Liver (tissue), 9 donors: ENCODE results near the gene RXRB. TPM values are rescaled to one million over a fixed set of nuclear protein-coding genes. Genes with fewer than 3 reads are reported as not detected.
A peak's percentile ranks its signal among the peaks of the same experiment; 100 is the strongest.

ENCODE experiments used
- DNase-seq: peaks from one replicate; pipeline ENCODE4 v3.0.0-alpha.2; 2017; ENCODE audit warnings: low spot score
- H3K27ac ChIP-seq, 2 donors: one replicate each; pipeline ENCODE4 v1.7.0; 2013; ENCODE audit warnings: inconsistent platforms in 2 of 2, low read length in 2 of 2, control low read depth in 1 of 2, low read depth in 1 of 2, mild to moderate bottlenecking in 1 of 2
- H3K27me3 ChIP-seq, 4 donors: one replicate each; pipeline versions ENCODE4 v1.6.1 to v1.7.0; 2013; ENCODE audit warnings: low read length in 3 of 4, inconsistent platforms in 1 of 4, mild to moderate bottlenecking in 1 of 4, moderate library complexity in 1 of 4; ENCODE audit not compliant: control insufficient read depth in 4 of 4, insufficient read depth in 4 of 4
- H3K36me3 ChIP-seq, 4 donors: one replicate each; pipeline versions ENCODE4 v1.6.1 to v1.7.0; 2013; ENCODE audit warnings: low read length in 3 of 4, mild to moderate bottlenecking in 3 of 4, low read depth in 1 of 4, moderate library complexity in 1 of 4; ENCODE audit not compliant: control insufficient read depth in 4 of 4, insufficient read depth in 3 of 4
- H3K4me1 ChIP-seq, 4 donors: one replicate each; pipeline versions ENCODE4 v1.6.1 to v1.7.0; 2013; ENCODE audit warnings: low read length in 3 of 4, mild to moderate bottlenecking in 3 of 4, moderate library complexity in 1 of 4; ENCODE audit not compliant: control insufficient read depth in 4 of 4, insufficient read depth in 4 of 4
- H3K4me3 ChIP-seq, 3 donors: one replicate each; pipeline versions ENCODE4 v1.6.1 to v1.7.0; 2013; ENCODE audit warnings: low read length in 3 of 3, control low read depth in 1 of 3, low read depth in 1 of 3, mild to moderate bottlenecking in 1 of 3
- H3K9ac ChIP-seq, 2 donors: one replicate each; pipeline ENCODE4 v1.7.0; 2013; ENCODE audit warnings: low read length in 2 of 2, mild to moderate bottlenecking in 2 of 2, moderate library complexity in 2 of 2, control low read depth in 1 of 2, low read depth in 1 of 2
- H3K9me3 ChIP-seq, 4 donors: one replicate each; pipeline versions ENCODE4 v1.6.1 to v1.7.0; 2013; ENCODE audit warnings: low read length in 3 of 4; ENCODE audit not compliant: control insufficient read depth in 4 of 4
- ATF3 ChIP-seq: IDR thresholded peaks from 2 replicates; pipeline ENCODE4 v1.6.1; 2016; ENCODE audit warnings: antibody characterized with exemption
- CTCF ChIP-seq: fragments of 150-350 bp; IDR thresholded peaks from 2 replicates; pipeline ENCODE4 v1.5.1; 2017; ENCODE audit warnings: improper control_type of control experiment, low read depth, low read length; ENCODE audit not compliant: missing input control
- FOXA1 ChIP-seq: IDR thresholded peaks from 2 replicates; pipeline ENCODE4 v1.6.1; 2016; ENCODE audit warnings: antibody characterized with exemption
- FOXA2 ChIP-seq: IDR thresholded peaks from 2 replicates; pipeline ENCODE4 v1.6.1; 2016; ENCODE audit warnings: antibody characterized with exemption
- GABPA ChIP-seq, 2 donors: IDR thresholded peaks in 1 of 2; conservative IDR thresholded peaks in 1 of 2; 2 replicates each; pipeline ENCODE4 v1.6.1; 2016; ENCODE audit warnings: antibody characterized with exemption in 2 of 2, mild to moderate bottlenecking in 1 of 2, moderate library complexity in 1 of 2
- HNF4A ChIP-seq, 2 donors: conservative IDR thresholded peaks; 2 replicates each; pipeline ENCODE4 v1.6.1; 2016; ENCODE audit warnings: antibody characterized with exemption in 2 of 2, mild to moderate bottlenecking in 2 of 2
- HNF4G ChIP-seq: IDR thresholded peaks from 2 replicates; pipeline ENCODE4 v1.6.1; 2016; ENCODE audit warnings: antibody characterized with exemption
- JUND ChIP-seq, 2 donors: IDR thresholded peaks; 2 replicates each; pipeline ENCODE4 v1.6.1; 2016; ENCODE audit warnings: antibody characterized with exemption in 2 of 2
- MAX ChIP-seq: IDR thresholded peaks from 2 replicates; pipeline ENCODE4 v1.6.1; 2016; ENCODE audit warnings: antibody characterized with exemption
- NR2F2 ChIP-seq: IDR thresholded peaks from 2 replicates; pipeline ENCODE4 v1.6.1; 2016; ENCODE audit warnings: antibody characterized with exemption
- RAD21 ChIP-seq, 2 donors: IDR thresholded peaks; 2 replicates each; pipeline ENCODE4 v1.6.1; 2016; ENCODE audit warnings: antibody characterized with exemption in 2 of 2, mild to moderate bottlenecking in 2 of 2
- REST ChIP-seq: IDR thresholded peaks from 2 replicates; pipeline ENCODE4 v1.6.1; 2016; ENCODE audit warnings: antibody characterized with exemption, mild to moderate bottlenecking
- RXRA ChIP-seq, 2 donors: IDR thresholded peaks; 2 replicates each; pipeline ENCODE4 v1.6.1; 2017 to 2018; ENCODE audit warnings: antibody characterized with exemption in 2 of 2, mild to moderate bottlenecking in 1 of 2
- SP1 ChIP-seq: IDR thresholded peaks from 2 replicates; pipeline ENCODE4 v1.6.1; 2018; ENCODE audit warnings: antibody characterized with exemption, mild to moderate bottlenecking
- TAF1 ChIP-seq: conservative IDR thresholded peaks from 2 replicates; pipeline ENCODE4 v1.6.1; 2016; ENCODE audit warnings: antibody characterized with exemption, mild to moderate bottlenecking
- YY1 ChIP-seq: IDR thresholded peaks from 2 replicates; pipeline ENCODE4 v1.6.1; 2016; ENCODE audit warnings: antibody characterized with exemption, mild to moderate bottlenecking
- WGBS: extraction: QIAGEN DNeasy Blood & Tissue Kit; methylation state at CpG from one replicate; pipeline ENCODE4 v1.1.7; 2013; 5-methylcytosine and 5-hydroxymethylcytosine counted together
- polyA plus RNA-seq, 2 donors: library from polyadenylated mRNA; stranded (reverse) in 1 of 2; unstranded in 1 of 2; fragments of 200-250 nt in 1 of 2; fragments of >200 nt in 1 of 2; fragmentation: Nextera tagmentation in 1 of 2; extraction: Ambion mirVana in 1 of 2; gene quantifications; one replicate each; pipeline versions ENCODE4 v1.2.1 to v1.2.3, GENCODE V29; 2013 to 2015
- total RNA-seq, 2 donors: library from RNA; depleted of rRNA; stranded (reverse); fragments of >200 nt; gene quantifications; one replicate each; pipeline ENCODE4 v1.2.3, GENCODE V29; 2014
- donor health status: healthy.
- donor health status: healthy.
- donor health status: healthy.
- donor health status: healthy.
- donor health status: healthy.

Gene RXRB
- total and polyA plus RNA-seq, 4 donors: 7.7 to 19.4 (median 11.7) TPM

GRCh38 chr6:33163540-33163939, 36.9 kb downstream of the RXRB start:
- DNase-seq: no peak
- Histone ChIP-seq H3K9me3 (no peaks in the 10 kb centered on the region), H3K27me3 (no peaks in the 10 kb centered on the region), H3K9ac (no peak overlapping the region), H3K27ac (no peak overlapping the region), H3K4me1 (peaks cover 1 to 15% (median 9%) of the 10 kb centered on the region in 4 donors), H3K4me3 (no peak overlapping the region), H3K36me3 (no peaks in the 10 kb centered on the region)
- TF ChIP-seq HNF4A (conservative IDR thresholded peaks at IDR 0.05) (no peak), GABPA (IDR thresholded peaks at IDR 0.05 in 1 of 2, conservative IDR thresholded peaks at IDR 0.05 in 1 of 2) (no peak), NR2F2 (no peak), ATF3 (no peak), REST (no peak), FOXA2 (no peak), TAF1 (no peak)
- 90% methylated on average over 10 of the region's 10 CpGs for WGBS

- peak; percentile 82 for DNase-seq
- Histone ChIP-seq H3K4me1 (peaks cover 1 to 15% (median 9%) of the 10 kb centered on the region in 4 donors), H3K4me3 (peak overlapping the region; percentile 46 to 56 (median 55)), H3K9me3 (no peaks in the 10 kb centered on the region), H3K27me3 (no peaks in the 10 kb centered on the region), H3K27ac (peak overlapping the region; percentile 21 to 47), H3K36me3 (no peaks in the 10 kb centered on the region), H3K9ac (no peak overlapping the region)
- TF ChIP-seq ATF3 (no peak), FOXA1 (no peak), SP1 (no peak), RAD21 (IDR thresholded peaks at IDR 0.05) (peak; percentile 80 to 86), HNF4G (no peak), REST (peak; percentile 4), JUND (IDR thresholded peaks at IDR 0.05) (no peak), TAF1 (no peak), CTCF (peak; percentile 86), YY1 (no peak), NR2F2 (no peak), GABPA (IDR thresholded peaks at IDR 0.05 in 1 of 2, conservative IDR thresholded peaks at IDR 0.05 in 1 of 2) (no peak), MAX (no peak), RXRA (IDR thresholded peaks at IDR 0.05) (peak in 1 of 2 donors; percentile 33)
- 7% methylated on average over 58 of the region's 58 CpGs for WGBS
These were observed 38.8 kb downstream of the RXRB start for GRCh38 chr6:33161354-33162331.
